BJ (cell line): ENCODE data around the gene PACS1. TPM values are rescaled to one million over a fixed set of nuclear protein-coding genes. Genes with fewer than 3 reads are reported as not detected.

ENCODE experiments used
- CTCF ChIA-PET: fragments of 350-600 bp; formaldehyde crosslinking; extraction: SDS; loops from one replicate; lab custom pipeline; 2021; ENCODE audit warnings: antibody characterized with exemption, inconsistent platforms; lab: Yijun Ruan, JAX
- POLR2A ChIA-PET: fragments of 300-600 bp; sonication (Branson Sonifier 250); formaldehyde crosslinking; extraction: SDS; loops from one replicate; lab custom pipeline; 2021; ENCODE audit warnings: antibody characterized with exemption; lab: Charles Lee
- DNase-seq: peaks from one replicate; pipeline ENCODE4 v3.0.0-alpha.2; 2011; ENCODE audit warnings: low read depth
- H3K27me3 ChIP-seq: 2 replicates; pipeline ENCODE4 v1.6.0; 2011; ENCODE audit warnings: low read length; ENCODE audit not compliant: control insufficient read depth, insufficient read depth
- H3K36me3 ChIP-seq: 2 replicates; pipeline ENCODE4 v1.5.1; 2011; ENCODE audit warnings: low read length; ENCODE audit not compliant: control insufficient read depth, insufficient read depth
- H3K4me3 ChIP-seq: 2 replicates; pipeline ENCODE4 v1.5.1; 2011; ENCODE audit warnings: low read depth, mild to moderate bottlenecking, control low read depth, low read length
- polyA plus RNA-seq: library from polyadenylated mRNA; depleted of rRNA; stranded (reverse); fragments of >200 nt; gene quantifications from 2 replicates; pipeline ENCODE4 v1.2.3, GENCODE V29; 2011
- TF ChIP-seq, protein P1 (sequence below): IDR thresholded peaks from 2 replicates; pipeline ENCODE4 v1.5.1; 2011; ENCODE audit warnings: low read depth, mild to moderate bottlenecking, control low read depth, inconsistent platforms, low read length, moderate library complexity; ENCODE audit not compliant: insufficient read depth

The PACS1 gene
- polyA plus RNA-seq, 1 experiment: 34.3 TPM

GRCh38 chr11:66064571-66064970 lies 5.5 kb upstream of the PACS1 start:
- Histone ChIP-seq H3K4me3 (no peak overlapping the region), H3K27me3 (no peaks in the 10 kb centered on the region), H3K36me3 (peaks cover 47% of the 10 kb centered on the region)
- ChIA-PET CTCF (no interaction called here), POLR2A (no interaction called here)
- TF ChIP-seq, protein P1, sequence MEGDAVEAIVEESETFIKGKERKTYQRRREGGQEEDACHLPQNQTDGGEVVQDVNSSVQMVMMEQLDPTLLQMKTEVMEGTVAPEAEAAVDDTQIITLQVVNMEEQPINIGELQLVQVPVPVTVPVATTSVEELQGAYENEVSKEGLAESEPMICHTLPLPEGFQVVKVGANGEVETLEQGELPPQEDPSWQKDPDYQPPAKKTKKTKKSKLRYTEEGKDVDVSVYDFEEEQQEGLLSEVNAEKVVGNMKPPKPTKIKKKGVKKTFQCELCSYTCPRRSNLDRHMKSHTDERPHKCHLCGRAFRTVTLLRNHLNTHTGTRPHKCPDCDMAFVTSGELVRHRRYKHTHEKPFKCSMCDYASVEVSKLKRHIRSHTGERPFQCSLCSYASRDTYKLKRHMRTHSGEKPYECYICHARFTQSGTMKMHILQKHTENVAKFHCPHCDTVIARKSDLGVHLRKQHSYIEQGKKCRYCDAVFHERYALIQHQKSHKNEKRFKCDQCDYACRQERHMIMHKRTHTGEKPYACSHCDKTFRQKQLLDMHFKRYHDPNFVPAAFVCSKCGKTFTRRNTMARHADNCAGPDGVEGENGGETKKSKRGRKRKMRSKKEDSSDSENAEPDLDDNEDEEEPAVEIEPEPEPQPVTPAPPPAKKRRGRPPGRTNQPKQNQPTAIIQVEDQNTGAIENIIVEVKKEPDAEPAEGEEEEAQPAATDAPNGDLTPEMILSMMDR: no peak
- no peak for DNase-seq

DNA sequence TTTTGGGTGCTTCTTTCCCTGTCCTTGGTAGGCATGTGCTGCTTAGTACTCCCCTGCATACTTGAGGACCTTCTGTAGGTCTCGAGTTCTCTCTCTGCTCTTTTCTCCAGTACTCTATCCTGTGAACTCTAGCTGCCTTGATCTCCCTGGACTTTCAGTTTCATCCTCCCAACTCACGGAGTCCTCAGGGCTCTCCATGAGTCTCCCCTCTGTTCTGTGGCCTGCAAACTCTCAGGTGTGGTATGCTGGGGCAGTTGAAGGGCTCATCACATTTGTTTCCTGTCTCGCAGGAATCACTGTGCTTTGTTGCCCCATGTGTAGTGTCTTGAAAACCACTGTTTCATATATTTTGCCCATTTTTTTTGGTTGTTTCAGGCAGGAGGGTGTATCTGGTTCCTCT lies 3.3 kb upstream of the PACS1 start:
- CTCF ChIA-PET: interaction anchor here (1.0 to 5.2 kb wide), 2 partner anchors 11 to 16 kb away, joined by 3 to 125 read pairs; partner anchors contain the start of gene SF3B2
- peaks cover 35% of the 10 kb centered on the region for H3K36me3 ChIP-seq
- POLR2A ChIA-PET: no interaction called here
- no peak overlapping the region for H3K4me3 ChIP-seq
- TF ChIP-seq, protein P1: no peak
- no peaks in the 10 kb centered on the region for H3K27me3 ChIP-seq
- DNase-seq: no peak

DNA sequence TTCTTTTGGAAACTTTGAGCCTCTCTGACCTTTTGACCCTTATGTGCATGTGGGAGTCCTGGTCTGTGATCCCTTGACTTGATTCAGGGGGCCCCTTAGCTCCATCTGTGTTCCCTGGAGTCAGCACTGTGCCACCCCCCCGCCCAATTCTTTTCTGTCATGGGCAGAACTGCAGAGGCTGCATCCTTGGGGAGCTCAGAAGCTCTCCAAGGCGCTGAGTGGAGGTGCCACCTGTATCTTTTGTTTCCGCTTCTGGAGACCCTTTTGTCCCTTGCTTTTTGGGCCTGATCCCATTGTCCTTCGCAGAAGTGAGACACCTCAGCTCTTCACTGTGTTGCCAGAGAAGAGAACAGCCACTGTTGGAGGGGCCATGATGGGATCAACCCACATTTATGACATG lies 2.4 kb upstream of the PACS1 start:
- ChIA-PET POLR2A (no interaction called here), CTCF (interaction anchor here (0.9 to 5.2 kb wide), 14 partner anchors 11 to 196 kb away, joined by 3 to 125 read pairs (median 5); partner anchors contain the start of genes FIBP and SF3B2)
- TF ChIP-seq, protein P1: no peak
- no peak for DNase-seq
- Histone ChIP-seq H3K27me3 (no peaks in the 10 kb centered on the region), H3K4me3 (no peak overlapping the region), H3K36me3 (peaks cover 34% of the 10 kb centered on the region)

GRCh38 chr11:66068154-66068821 lies 1.8 kb upstream of the PACS1 start:
- H3K27me3 ChIP-seq: no peaks in the 10 kb centered on the region
- DNase-seq: no peak
- peaks cover 32% of the 10 kb centered on the region for H3K36me3 ChIP-seq
- TF ChIP-seq, protein P1: peak; percentile 94
- ChIA-PET POLR2A (no interaction called here), CTCF (interaction anchor here (0.7 to 5.2 kb wide), 24 partner anchors 11 to 288 kb away, joined by 3 to 125 read pairs (median 4); partner anchors contain the start of gene SF3B2)
- H3K4me3 ChIP-seq: no peak overlapping the region

DNA sequence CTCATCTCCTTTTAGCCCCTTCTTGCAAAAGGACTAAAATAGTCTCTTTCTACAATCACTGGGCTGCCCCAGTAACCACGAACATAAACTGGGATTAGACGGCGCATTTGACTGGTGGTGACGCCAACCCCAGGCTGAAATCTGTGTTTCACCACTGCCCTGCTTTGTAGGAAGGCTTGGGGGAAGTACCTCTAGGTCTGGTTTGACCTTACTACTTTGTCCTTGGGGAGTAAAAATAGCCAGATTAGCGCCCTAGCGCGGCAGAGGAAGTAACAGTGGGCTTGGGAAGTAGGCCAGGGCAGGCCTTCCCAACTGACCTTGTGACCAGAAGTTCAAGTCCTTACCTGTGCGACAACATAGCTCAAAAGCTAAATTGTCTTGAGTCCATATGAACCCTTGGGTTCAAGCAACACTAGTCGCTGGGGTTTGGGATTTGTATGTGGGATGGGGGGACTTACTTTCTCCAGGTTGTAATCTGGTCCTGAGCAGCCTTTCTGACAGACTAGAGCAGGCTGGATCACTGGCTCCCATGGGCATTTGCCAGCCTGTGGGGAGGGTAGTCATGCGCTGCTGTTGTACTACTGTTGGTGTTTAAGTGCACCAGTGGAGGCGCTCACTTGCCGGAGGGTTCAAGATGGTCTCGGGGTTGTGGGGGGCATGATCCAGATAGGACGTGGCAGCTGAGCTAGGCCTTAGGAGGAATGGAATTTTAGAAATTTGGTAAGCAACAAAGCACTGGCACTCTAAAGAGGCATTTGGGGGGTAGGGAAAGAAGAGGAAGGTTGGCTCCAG lies 953 bp upstream of the PACS1 start:
- TF ChIP-seq, protein P1: peak; percentile 34; the same call in 1 of the 2 replicates
- Histone ChIP-seq H3K27me3 (no peaks in the 10 kb centered on the region), H3K4me3 (peak overlapping the region; percentile 48), H3K36me3 (peaks cover 24% of the 10 kb centered on the region)
- POLR2A ChIA-PET: interaction anchor here (0.7 kb wide), 1 partner anchor 196 kb away, joined by 3 read pairs; no protein-coding TSS in a partner anchor
- CTCF ChIA-PET: interaction anchor here (0.7 to 5.2 kb wide), 20 partner anchors 10 to 289 kb away, joined by 3 to 125 read pairs (median 4); partner anchors contain the start of gene SF3B2
- no peak for DNase-seq
